SIG-M5 (cell line): ENCODE measurements around the gene PREX1.
"Not testable (repeated sequence)": the region's sequence is repeated elsewhere in the genome, so short reads cannot be mapped to it uniquely, and the experiment has no call there.

ENCODE experiments used
- DNase-seq: peaks from one replicate; lab custom pipeline; 2025; lab: John Stamatoyannopoulos, UW

The PREX1 gene

DNA sequence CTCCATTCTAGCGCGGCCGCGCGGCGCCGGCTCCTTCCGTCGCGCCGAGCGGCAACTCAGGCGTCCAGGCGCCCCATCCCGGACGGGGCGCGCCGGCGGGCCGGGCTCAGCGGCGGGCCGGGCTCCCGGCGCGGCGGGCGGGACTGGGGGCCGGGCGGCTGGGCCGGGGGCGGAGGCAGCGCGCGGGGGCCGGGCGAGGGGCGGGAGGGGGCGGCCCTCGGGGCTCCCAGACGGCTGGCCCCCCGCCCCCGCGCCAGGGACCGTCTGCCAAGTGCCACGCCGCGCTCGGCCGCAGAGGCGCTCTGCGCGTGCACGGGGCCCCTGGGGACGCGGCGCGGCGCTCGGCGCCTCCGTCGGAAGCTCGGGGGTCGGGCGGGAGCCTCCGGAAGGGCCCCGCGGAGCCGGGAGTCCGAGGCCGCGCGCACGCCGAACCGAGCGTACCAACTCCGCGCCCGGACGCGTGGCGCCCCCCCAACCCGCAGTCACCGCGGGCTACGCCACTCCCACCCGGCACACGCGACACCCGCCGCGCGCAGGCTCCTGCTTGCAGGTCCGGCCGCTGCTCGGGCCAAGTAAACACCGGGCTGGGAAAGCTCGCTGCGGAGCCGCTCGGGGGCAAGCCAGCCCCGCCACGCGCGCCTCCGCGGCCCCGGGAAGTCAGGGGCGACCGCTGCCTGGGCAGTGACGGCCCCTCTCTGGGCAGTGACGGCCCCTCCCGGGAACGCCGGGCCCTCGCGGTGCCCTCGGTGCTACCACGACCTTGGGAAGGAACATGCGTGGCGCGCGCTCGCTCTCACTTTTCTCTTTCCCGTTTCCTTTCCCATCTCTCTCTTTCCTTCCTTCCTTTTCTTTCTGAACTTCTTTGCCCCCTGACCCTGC is at the start of gene PREX1:
Gene PREX1 (minus strand): TSS at position 145 of the 879 bp plus-strand sequence. CDS start 139 bp downstream, at position 6.
- no peak for DNase-seq

- DNase-seq = no peak
These were observed 49.5 kb upstream of the PREX1 start for GRCh38 chr20:48877304-48877703.

DNA sequence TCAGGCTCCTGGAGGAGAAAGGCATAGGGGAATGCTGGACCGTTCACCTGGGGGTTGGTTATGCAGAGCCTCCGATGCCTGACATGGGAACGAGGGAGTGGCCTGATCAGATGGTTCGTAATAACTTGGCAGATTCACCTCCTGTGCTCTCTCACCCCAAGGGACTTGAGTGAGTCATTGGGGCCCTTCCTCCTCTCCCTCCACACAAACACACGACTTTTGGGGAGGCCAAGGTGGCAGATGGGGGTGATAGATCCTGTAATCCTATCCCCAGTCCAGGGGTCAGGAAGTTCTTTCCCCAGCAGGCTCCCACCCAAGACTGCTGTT is 48.1 kb upstream of the PREX1 start:
- no peak for DNase-seq

DNA sequence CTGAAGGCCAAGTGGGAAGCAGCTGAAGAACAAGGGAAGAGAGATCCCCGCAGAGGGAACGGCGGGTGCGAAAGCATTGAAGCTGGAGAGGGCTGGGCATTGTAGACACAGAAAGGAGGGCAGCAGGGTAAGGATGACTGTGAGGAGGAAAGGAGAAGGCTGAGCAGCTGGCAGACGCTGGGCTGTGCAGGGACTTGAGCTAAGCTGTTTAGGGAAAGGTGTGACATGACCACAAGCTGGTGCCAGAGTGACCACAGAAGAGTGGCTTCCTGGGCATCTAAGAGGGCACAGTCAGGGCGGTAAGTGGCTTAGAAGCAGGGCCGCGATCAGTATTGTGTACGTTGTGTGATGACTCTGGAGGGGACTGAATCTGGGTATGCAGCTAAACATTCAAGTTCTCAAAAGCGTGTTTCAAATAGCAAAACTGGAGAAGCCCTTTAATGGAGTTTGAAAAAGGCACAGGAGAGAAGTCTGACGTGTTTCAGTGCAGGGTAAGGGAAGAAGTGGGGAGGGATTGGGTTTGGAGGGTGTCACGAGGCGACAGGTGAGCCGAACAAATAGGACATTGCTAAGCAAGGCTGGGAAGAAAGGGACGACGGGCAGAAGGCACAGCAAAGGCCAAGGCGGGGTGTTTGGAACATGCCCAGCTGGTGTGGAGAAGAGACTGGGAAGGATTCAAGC is 47.6 kb upstream of the PREX1 start:
- DNase-seq = no peak

DNA sequence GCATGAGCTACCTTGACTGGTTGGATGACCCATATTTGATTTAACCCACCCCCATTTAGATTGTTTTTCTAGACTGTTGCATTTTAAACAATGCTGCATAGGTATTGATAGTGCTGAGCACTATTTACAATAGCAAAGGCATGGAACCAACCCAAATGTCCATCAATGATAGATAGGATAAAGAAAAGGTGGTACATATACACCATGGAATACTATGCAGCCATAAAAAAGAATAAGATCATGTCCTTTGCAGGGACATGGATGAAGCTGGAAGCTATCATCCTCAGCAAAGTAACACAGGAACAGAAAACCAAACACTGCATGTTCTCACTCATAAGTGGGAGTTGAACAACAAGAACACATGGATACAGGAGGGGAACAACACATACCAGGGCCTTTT is 41.6 kb upstream of the PREX1 start:
- not testable (repeated sequence) for DNase-seq

DNA sequence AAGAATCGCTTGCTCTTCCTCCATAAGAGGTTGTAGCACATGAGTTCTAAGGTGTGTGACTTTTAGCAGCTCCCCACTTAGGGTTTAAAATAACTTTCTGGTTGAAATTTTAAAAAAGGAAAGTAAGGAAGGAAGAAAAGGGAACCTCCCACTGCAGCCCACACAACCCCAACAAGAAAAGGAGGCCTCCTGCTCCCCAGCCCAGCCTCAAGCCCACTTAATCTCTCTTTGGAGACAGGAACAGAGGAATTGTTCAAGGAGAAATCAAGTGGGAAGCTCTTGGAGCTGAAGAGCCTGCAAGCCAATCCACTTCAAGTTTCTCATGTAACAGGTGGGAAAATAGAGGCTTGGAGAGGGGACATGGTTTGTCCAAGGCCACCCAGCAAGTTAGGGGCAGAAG is 39.1 kb upstream of the PREX1 start:
- no peak for DNase-seq

DNA sequence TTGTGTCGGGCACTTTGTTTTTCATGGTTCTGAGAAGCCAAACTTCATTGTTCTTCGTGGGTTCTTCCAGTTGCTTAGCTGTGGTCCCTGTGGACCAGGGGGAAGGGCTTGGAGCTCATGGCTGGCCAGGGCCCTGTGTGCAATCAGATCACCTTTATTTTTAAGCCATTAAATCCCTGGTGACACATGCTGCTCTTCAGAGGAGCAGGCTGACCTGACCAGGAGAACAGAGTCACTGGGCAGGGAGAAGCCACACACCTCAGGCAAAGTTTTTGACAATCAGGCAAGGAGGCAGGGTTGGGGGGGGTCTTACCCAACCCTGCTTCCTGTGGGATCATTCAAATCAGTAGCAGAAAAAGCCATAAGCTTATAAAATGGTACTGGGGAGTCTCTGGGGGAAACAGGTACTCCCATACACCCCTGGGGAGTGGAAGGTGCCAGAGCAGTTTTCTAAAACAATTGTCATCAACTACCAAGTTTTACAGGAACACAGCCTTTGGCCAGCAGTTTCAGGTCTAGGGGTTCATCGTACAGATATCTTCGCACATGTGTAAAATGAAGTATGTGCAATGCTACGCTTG is 37.0 kb upstream of the PREX1 start:
- no peak for DNase-seq

GRCh38 chr20:48864254-48864653 is 36.5 kb upstream of the PREX1 start:
- DNase-seq = no peak

DNA sequence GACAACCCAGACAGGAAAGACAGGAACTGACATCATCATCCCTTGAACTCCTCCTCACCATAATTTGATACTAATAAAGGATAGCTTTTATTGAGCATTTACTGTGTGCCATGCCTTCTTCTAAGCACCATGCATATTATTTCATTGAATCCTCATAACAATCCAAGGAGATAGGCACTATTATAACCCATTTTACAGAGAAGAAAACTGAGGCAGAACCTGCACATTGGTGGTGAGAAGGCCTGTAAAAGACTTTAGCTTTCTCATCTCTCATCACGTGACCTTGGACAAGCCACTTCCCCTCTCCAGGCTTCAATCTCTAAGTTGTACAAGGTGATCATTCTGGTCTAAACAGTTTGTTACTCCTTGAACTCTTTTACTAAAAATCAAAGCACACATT is 34.5 kb upstream of the PREX1 start:
- DNase-seq = no peak

- no peak for DNase-seq
These were observed 33.6 kb upstream of the PREX1 start for GRCh38 chr20:48861444-48861843.

DNA sequence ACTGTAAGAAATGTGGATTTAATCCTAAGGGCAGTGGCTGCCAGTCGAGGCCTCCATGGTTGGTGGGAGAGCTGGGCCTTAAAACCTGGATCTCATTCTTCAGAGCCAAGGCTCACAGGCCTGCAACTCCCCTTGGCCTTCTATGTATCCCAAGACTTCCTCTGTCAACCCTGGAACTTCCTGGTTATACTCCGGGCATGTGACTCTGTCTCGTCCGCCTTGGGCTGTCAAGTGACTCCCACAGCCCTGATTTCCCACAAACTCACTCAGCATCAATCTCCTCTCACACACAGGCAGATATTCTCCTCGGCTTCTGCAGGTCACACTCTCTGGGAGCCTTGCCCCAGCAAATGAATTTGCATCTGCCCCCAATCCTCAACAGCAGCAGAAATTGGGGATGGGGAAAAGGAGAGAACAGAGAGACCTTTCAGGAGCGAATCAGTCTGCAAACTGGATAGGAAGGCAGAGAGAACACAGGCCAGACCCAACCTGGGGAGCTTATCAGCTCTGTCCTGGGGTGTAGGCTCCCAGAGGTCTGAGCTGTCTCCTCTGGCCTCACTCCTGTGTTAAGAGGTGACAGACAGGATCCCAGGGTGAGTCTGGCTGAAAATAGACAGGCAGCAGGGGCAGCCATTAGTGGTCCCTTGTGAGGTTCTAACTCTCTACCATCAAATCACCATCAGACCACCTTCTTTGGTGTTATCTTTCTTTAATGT is 30.4 kb upstream of the PREX1 start:
- DNase-seq = no peak

DNA sequence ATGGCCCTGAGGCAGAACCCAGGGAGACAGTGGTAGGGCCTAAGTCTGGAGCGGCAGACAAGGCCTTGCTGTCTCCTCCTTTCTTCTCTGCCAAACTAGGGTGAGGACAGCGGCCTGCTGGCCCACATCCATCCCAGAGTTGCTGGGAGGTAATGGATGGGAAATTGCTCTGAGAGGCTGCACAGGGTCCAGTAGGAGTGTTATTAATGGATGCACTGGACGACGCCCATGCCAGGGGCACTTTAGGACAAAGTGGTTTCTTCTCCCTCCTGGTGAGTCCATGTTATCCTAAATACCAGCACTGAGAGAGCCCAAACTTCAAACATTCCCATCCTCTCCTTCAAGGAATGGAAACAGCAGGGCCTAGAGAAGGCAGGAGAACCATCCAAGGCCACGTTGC is 28.3 kb upstream of the PREX1 start:
- no peak for DNase-seq

DNA sequence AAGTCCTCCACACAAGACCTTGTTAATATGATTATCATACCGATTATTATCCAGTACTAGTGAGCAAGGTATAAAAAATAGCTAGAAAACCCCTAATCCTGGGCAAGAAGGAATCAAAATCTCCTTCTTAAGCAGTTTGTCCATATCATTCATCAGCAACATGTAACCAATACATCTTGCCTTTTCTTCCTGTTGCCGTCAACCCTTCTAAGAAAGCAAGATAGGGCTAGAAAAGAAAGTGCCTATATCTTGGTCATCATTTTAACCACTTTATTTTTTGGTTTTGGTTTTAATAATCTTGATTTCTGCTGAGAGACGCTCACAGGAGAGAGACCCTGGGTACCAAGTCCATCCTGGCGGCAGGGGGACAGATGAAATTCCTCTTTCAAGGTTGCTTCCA is 27.2 kb upstream of the PREX1 start:
- DNase-seq = no peak

DNA sequence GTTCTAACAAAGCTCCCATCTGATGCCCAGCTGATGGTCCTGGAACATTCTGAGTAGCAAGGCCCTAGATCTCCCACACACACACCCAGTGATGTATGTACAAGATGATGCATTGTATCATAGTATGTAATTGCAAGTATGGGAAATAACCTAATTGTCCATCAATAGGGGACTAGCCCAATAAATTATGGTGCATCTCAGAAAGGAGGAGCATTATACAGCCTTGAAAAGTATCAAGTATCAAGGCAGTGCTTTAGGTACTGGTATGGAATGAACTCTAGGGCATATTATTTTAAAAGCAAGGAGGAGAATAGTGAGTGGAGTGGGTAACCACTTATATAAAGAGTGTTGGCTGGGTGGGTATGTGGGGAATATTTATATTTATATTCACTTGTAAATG is 24.8 kb upstream of the PREX1 start:
- DNase-seq = no peak

GRCh38 chr20:48851579-48851978 is 23.8 kb upstream of the PREX1 start:
- DNase-seq = no peak

DNA sequence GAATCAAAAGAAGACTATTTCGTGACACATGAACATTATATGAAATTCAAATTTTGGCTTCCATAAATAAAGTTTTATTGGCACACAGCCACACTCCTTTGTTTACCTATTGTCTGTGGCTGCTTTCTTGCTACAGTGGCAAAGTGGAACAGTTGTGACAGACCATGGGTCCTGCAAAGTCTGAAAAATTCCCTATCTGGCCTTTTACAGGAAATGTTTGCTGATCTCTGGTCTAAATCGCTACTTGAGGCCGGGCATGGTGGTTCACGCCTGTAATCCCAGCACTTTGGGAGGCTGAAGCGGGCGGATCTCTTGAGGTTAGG is 23.1 kb upstream of the PREX1 start:
- no peak for DNase-seq

DNA sequence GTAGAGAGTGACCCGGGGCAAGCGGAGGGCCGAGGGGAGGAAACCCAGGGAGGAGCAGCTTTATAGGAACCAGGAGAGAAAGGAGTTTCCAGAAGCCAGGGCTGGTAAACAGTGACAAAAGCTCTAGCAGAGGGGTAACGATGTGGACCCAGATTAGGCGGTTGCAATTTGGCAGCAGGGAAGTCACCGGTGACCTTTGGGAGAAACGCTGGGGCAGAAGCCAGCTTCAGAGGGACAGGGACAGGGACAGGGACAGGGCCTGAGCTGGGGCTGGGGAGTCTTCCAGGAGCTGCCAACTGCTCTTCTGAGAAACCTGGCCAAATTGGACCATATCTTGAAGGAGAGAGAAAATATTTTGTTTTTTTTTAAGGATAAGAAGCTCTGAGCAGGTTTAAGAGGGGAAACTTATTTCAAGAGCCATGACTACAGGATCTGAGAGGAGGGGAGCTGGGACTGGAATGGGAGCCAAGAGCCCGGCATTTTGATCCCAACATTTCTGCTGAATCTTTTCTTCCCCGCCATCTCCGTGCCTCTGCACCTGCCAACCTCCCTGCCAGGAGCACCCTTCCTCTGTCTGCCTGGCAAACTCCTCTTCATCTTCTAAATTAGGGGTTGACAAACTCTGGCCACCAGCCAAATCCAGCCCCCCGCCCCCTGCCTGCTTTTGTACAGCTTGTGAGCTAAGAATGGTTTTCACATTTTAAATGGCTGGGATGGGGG is 22.6 kb upstream of the PREX1 start:
- no peak for DNase-seq

DNA sequence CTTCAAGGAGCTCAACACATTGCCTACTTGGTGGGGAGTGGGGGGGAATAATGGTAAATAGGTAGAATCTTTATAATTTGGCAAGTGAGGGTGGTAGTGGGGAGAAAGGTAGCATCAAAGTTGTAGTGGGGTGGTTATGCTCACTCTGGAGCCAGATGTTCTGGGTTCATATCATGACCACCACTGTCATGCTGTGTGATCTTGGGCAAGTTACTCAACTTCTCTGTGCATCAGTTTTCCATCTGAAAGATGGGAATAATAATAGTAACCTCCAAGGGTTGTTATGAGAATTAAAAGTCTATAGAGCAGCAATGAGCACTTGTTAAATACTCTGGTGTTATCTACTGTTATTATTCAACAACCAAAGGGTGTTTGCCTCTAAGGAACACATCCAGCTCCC is 22.0 kb upstream of the PREX1 start:
- DNase-seq = no peak

DNA sequence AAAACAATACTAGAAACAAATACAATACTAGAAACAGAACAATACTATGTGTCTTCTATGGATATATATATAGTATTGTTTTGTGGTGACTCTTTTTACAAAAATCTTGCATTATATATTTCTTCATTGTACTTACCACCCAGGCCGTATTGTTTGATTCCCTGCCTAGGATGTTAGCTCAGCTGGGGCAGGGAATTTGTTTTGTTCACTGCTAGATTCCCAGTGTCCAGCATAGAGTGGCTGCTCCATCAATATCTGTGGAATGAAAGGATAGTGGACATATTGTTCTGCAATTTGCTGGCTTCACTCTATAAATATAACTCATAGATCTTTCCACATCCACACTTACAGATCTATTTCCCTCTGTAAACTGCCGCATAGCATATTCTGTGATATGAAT is 21.5 kb upstream of the PREX1 start:
- DNase-seq = no peak

DNA sequence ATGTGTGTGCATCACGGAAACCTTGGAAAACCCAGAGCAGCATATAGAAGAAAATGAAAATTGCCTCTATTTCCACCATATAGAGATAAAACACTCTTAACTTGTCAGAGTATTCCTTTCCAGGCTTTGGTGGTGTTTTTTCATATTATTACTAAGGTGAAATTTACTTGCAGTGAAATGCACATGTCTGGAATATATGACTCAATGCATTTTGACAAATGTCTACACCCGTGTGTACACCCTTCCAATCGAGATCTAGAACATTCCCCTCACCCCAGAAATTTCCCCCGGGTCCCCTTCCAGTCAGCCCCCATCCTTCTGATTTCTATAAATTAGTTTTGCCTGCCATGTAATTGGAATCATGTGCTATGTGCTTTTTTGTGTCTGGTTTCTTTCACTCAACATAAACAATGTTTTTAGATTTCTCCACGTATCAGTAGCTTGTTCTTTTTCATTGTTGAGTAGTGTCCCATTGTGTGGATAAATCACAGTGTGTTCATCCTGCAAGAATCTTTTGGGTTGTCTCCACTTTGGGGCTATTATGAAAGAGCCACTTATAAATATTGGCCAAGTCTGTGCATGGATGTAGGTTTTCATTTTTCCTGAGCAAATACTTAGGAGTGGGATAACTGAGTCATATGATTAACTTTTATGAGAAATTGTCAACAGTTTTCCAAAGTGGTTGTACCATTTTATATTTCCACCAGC is 19.9 kb upstream of the PREX1 start:
- no peak for DNase-seq
